ENCODE measurements around the gene RASGRF1.

DNA sequence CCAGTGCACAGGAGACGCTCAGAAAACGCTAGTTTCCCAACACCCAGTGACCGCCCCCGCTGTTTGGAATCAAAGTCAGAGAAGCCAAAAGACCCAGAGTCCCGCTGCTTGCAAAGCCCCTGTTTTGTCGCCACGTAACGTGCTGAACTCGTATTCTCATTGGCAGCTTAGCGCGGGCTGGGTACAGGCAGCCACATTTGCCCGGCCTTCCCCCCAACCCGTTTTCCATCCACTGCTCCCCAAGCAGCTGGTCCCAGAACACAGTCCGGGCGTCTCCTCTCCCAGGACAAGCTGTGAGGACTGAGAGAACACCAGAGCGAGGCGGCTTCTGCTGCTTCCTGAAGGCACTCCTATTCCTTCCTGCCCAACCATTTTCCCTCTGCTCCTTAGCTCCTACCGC is 54.8 kb downstream of the RASGRF1 start:
- TF ChIP-seq, protein P1, sequence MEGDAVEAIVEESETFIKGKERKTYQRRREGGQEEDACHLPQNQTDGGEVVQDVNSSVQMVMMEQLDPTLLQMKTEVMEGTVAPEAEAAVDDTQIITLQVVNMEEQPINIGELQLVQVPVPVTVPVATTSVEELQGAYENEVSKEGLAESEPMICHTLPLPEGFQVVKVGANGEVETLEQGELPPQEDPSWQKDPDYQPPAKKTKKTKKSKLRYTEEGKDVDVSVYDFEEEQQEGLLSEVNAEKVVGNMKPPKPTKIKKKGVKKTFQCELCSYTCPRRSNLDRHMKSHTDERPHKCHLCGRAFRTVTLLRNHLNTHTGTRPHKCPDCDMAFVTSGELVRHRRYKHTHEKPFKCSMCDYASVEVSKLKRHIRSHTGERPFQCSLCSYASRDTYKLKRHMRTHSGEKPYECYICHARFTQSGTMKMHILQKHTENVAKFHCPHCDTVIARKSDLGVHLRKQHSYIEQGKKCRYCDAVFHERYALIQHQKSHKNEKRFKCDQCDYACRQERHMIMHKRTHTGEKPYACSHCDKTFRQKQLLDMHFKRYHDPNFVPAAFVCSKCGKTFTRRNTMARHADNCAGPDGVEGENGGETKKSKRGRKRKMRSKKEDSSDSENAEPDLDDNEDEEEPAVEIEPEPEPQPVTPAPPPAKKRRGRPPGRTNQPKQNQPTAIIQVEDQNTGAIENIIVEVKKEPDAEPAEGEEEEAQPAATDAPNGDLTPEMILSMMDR (IDR thresholded peaks at IDR 0.05): no peak
- no peak for TF ChIP-seq POLR2A (IDR thresholded peaks at IDR 0.05)

Data from adrenal gland (tissue), 5 donors.